ENCODE results near the gene SLC7A8. TPM values are rescaled to one million over a fixed set of nuclear protein-coding genes. Genes with fewer than 3 reads are reported as not detected.

The SLC7A8 gene
- total RNA-seq, 2 experiments from 2014 or later, result 0.73 to 0.80 TPM

GRCh38 chr14:23125933-23126524, 57.4 kb downstream of the SLC7A8 start:
- TF ChIP-seq CTCF (IDR thresholded peaks at IDR 0.05), result no peak
- CTCF ChIA-PET, result no interaction called here
- H3K36me3 Mint-ChIP-seq (ENCODE audit: low read depth), result no peaks in the 10 kb centered on the region
- peaks cover 11% of the 10 kb centered on the region for H3K4me1 ChIP-seq (ENCODE audit: insufficient read depth, low read length)
- H3K27me3 ChIP-seq (ENCODE audit: control insufficient read depth in 1 of 2, insufficient read depth in 2 of 2, low read length in 2 of 2), result no peaks in the 10 kb centered on the region
- no peak for ATAC-seq (ENCODE audit: poor library complexity)
- no peak overlapping the region for H3K27ac ChIP-seq (ENCODE audit: low read depth in 1 of 2, low read length in 2 of 2)
- H3K27me3 Mint-ChIP-seq, result no peaks in the 10 kb centered on the region
- H3K4me3 Mint-ChIP-seq, result no peak overlapping the region
- H3K9me3 Mint-ChIP-seq, result no peaks in the 10 kb centered on the region
- peaks cover 15% of the 10 kb centered on the region for H3K4me1 Mint-ChIP-seq (ENCODE audit: low read depth)
- intact Hi-C loops (cut with DNase I, micrococcal nuclease), result no loop called here
- no peak overlapping the region for H3K27ac Mint-ChIP-seq
- DNase-seq, result no peak
- POLR2A ChIA-PET, result no interaction called here
- no peak overlapping the region for H3K4me3 ChIP-seq (ENCODE audit: low read length)
- H3K36me3 ChIP-seq (ENCODE audit: insufficient read depth, low read length), result no peaks in the 10 kb centered on the region
- H3K9me3 ChIP-seq (ENCODE audit: control insufficient read depth in 1 of 2, insufficient read depth in 1 of 2, low read length in 2 of 2), result no peaks in the 10 kb centered on the region

- Histone ChIP-seq H3K36me3 (ENCODE audit: insufficient read depth, low read length) (no peaks in the 10 kb centered on the region), H3K9me3 (ENCODE audit: control insufficient read depth in 1 of 2, insufficient read depth in 1 of 2, low read length in 2 of 2) (no peaks in the 10 kb centered on the region), H3K27ac (ENCODE audit: low read depth in 1 of 2, low read length in 2 of 2) (no peak overlapping the region), H3K4me1 (ENCODE audit: insufficient read depth, low read length) (peaks cover 21% of the 10 kb centered on the region), H3K4me3 (ENCODE audit: low read length) (no peak overlapping the region), H3K27me3 (ENCODE audit: control insufficient read depth in 1 of 2, insufficient read depth in 2 of 2, low read length in 2 of 2) (no peaks in the 10 kb centered on the region)
- DNase-seq, result no peak
- Mint-ChIP-seq H3K4me3 (no peak overlapping the region), H3K4me1 (ENCODE audit: low read depth) (peaks cover 25% of the 10 kb centered on the region), H3K36me3 (ENCODE audit: low read depth) (no peaks in the 10 kb centered on the region), H3K27me3 (no peaks in the 10 kb centered on the region), H3K27ac (no peak overlapping the region), H3K9me3 (no peaks in the 10 kb centered on the region)
- CTCF ChIA-PET, result interaction anchor here (0.9 kb wide), 1 partner anchor 56 kb away, joined by 3 read pairs; no protein-coding TSS in a partner anchor
- ATAC-seq (ENCODE audit: poor library complexity), result no peak
- intact Hi-C loops (cut with DNase I, micrococcal nuclease), result no loop called here
- POLR2A ChIA-PET, result no interaction called here
- no peak for TF ChIP-seq CTCF (IDR thresholded peaks at IDR 0.05)
Observed at GRCh38 chr14:23125011-23125410, 58.4 kb downstream of the SLC7A8 start.

GRCh38 chr14:23124337-23124954, 59.0 kb downstream of the SLC7A8 start:
- Histone ChIP-seq H3K27me3 (ENCODE audit: control insufficient read depth in 1 of 2, insufficient read depth in 2 of 2, low read length in 2 of 2) (no peaks in the 10 kb centered on the region), H3K4me3 (ENCODE audit: low read length) (no peak overlapping the region), H3K4me1 (ENCODE audit: insufficient read depth, low read length) (peaks cover 27% of the 10 kb centered on the region), H3K36me3 (ENCODE audit: insufficient read depth, low read length) (no peaks in the 10 kb centered on the region), H3K9me3 (ENCODE audit: control insufficient read depth in 1 of 2, insufficient read depth in 1 of 2, low read length in 2 of 2) (no peaks in the 10 kb centered on the region), H3K27ac (ENCODE audit: low read depth in 1 of 2, low read length in 2 of 2) (no peak overlapping the region)
- H3K27ac Mint-ChIP-seq, result peak overlapping the region; percentile 31
- H3K4me1 Mint-ChIP-seq (ENCODE audit: low read depth), result peaks cover 31% of the 10 kb centered on the region
- H3K9me3 Mint-ChIP-seq, result no peaks in the 10 kb centered on the region
- DNase-seq (no peak), ATAC-seq (ENCODE audit: poor library complexity) (no peak)
- ChIA-PET CTCF (interaction anchor here (0.9 kb wide), 1 partner anchor 56 kb away, joined by 3 read pairs; no protein-coding TSS in a partner anchor), POLR2A (no interaction called here)
- intact Hi-C loops (cut with DNase I, micrococcal nuclease), result loop anchor here (5.0 kb wide), 2 partner anchors 173 to 178 kb away; partner anchors contain the start of gene PPP1R3E (in 1 of the 2)
- no peak overlapping the region for H3K4me3 Mint-ChIP-seq
- H3K27me3 Mint-ChIP-seq, result no peaks in the 10 kb centered on the region
- TF ChIP-seq CTCF (IDR thresholded peaks at IDR 0.05), result no peak
- H3K36me3 Mint-ChIP-seq (ENCODE audit: low read depth), result no peaks in the 10 kb centered on the region
